ENCODE measurements around the gene NADK. TPM values are rescaled to one million over a fixed set of nuclear protein-coding genes. Genes with fewer than 3 reads are reported as not detected.
A peak's percentile ranks its signal among the peaks of the same experiment; 100 is the strongest.

NADK gene
- total and polyA plus RNA-seq, 2 of the 13 experiments (the other 11 are each of a cell fraction or from before 2014, with no cell fraction given), result 56.6 to 60.1 TPM

DNA sequence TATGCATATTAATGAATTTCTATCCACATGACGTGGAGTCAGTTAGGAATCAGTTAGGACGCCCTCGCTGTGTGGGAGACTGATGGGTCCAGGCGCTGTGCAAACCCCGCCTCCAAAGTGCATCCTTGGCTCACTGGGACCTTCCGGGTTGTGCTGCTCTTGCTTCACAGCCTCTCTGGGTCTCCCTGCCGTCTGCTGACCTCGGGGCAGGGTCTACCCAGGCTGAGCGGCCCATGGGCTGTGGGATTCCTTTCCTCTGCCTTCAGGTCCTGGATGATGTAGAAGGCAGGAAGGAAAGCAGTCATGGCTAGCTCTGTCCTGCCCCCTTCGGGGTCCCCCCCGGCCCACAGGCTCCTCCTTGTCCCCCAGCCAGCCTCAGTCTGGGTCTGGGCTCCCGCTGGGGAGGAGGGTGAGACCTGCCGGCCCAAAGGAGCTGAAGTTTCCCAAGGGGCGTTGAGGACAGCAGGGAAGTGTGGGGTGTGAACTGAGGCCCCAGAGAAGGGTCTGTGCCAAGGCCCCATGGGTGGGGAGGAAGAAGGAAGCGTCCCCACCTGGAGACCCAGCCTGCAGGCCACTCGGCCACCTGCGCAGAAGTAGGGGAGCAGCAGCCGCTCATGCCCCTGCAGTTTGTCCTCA is 29.5 kb downstream of the NADK start (continued):
- no peak for TF ChIP-seq MIXL1 (CRISPR knock-in tag; IDR thresholded peaks at IDR 0.05)
- TF ChIP-seq, protein P1, sequence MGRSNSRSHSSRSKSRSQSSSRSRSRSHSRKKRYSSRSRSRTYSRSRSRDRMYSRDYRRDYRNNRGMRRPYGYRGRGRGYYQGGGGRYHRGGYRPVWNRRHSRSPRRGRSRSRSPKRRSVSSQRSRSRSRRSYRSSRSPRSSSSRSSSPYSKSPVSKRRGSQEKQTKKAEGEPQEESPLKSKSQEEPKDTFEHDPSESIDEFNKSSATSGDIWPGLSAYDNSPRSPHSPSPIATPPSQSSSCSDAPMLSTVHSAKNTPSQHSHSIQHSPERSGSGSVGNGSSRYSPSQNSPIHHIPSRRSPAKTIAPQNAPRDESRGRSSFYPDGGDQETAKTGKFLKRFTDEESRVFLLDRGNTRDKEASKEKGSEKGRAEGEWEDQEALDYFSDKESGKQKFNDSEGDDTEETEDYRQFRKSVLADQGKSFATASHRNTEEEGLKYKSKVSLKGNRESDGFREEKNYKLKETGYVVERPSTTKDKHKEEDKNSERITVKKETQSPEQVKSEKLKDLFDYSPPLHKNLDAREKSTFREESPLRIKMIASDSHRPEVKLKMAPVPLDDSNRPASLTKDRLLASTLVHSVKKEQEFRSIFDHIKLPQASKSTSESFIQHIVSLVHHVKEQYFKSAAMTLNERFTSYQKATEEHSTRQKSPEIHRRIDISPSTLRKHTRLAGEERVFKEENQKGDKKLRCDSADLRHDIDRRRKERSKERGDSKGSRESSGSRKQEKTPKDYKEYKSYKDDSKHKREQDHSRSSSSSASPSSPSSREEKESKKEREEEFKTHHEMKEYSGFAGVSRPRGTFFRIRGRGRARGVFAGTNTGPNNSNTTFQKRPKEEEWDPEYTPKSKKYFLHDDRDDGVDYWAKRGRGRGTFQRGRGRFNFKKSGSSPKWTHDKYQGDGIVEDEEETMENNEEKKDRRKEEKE (IDR thresholded peaks at IDR 0.05), result no peak
- TF ChIP-seq DMTF1 (CRISPR knock-in tag; IDR thresholded peaks at IDR 0.05), result no peak
- TF ChIP-seq ZNF205 (CRISPR knock-in tag; IDR thresholded peaks at IDR 0.05), result no peak
- TF ChIP-seq CCDC6 (CRISPR knock-in tag; IDR thresholded peaks at IDR 0.05), result no peak
- TF ChIP-seq, protein P2, sequence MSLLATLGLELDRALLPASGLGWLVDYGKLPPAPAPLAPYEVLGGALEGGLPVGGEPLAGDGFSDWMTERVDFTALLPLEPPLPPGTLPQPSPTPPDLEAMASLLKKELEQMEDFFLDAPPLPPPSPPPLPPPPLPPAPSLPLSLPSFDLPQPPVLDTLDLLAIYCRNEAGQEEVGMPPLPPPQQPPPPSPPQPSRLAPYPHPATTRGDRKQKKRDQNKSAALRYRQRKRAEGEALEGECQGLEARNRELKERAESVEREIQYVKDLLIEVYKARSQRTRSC (CRISPR knock-in tag; IDR thresholded peaks at IDR 0.05; ENCODE audit: low read depth), result no peak
- no peak for TF ChIP-seq ZFP37 (CRISPR knock-in tag; IDR thresholded peaks at IDR 0.05; ENCODE audit: borderline replicate concordance)
- TF ChIP-seq, protein P3, sequence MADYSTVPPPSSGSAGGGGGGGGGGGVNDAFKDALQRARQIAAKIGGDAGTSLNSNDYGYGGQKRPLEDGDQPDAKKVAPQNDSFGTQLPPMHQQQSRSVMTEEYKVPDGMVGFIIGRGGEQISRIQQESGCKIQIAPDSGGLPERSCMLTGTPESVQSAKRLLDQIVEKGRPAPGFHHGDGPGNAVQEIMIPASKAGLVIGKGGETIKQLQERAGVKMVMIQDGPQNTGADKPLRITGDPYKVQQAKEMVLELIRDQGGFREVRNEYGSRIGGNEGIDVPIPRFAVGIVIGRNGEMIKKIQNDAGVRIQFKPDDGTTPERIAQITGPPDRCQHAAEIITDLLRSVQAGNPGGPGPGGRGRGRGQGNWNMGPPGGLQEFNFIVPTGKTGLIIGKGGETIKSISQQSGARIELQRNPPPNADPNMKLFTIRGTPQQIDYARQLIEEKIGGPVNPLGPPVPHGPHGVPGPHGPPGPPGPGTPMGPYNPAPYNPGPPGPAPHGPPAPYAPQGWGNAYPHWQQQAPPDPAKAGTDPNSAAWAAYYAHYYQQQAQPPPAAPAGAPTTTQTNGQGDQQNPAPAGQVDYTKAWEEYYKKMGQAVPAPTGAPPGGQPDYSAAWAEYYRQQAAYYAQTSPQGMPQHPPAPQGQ (CRISPR knock-in tag; IDR thresholded peaks at IDR 0.05; ENCODE audit: borderline replicate concordance), result peak; percentile 81; the same call in 1 of the 2 replicates
- no peak for TF ChIP-seq ZNF577 (CRISPR knock-in tag; IDR thresholded peaks at IDR 0.05; ENCODE audit: borderline replicate concordance, low read depth)
- no peak for TF ChIP-seq TMF1 (CRISPR knock-in tag; IDR thresholded peaks at IDR 0.05; ENCODE audit: low read depth)
- no peak for TF ChIP-seq NFKB2 (CRISPR knock-in tag; IDR thresholded peaks at IDR 0.05; ENCODE audit: borderline replicate concordance)
- TF ChIP-seq KLF13 (CRISPR knock-in tag; IDR thresholded peaks at IDR 0.05), result no peak
- TF ChIP-seq SIN3A (IDR thresholded peaks at IDR 0.05; ENCODE audit: borderline replicate concordance, low read depth, low read length), result 0 out of 2 replicates have a peak, but pooled peaks have one; percentile 48
- peak; percentile 7; the same call in 1 of the 2 replicates for TF ChIP-seq STAG1 (CRISPR knock-in tag; IDR thresholded peaks at IDR 0.05)
- TF ChIP-seq PCBP1 (IDR thresholded peaks at IDR 0.05; ENCODE audit: borderline replicate concordance, low read depth, low read length), result no peak
- TF ChIP-seq, protein P4, sequence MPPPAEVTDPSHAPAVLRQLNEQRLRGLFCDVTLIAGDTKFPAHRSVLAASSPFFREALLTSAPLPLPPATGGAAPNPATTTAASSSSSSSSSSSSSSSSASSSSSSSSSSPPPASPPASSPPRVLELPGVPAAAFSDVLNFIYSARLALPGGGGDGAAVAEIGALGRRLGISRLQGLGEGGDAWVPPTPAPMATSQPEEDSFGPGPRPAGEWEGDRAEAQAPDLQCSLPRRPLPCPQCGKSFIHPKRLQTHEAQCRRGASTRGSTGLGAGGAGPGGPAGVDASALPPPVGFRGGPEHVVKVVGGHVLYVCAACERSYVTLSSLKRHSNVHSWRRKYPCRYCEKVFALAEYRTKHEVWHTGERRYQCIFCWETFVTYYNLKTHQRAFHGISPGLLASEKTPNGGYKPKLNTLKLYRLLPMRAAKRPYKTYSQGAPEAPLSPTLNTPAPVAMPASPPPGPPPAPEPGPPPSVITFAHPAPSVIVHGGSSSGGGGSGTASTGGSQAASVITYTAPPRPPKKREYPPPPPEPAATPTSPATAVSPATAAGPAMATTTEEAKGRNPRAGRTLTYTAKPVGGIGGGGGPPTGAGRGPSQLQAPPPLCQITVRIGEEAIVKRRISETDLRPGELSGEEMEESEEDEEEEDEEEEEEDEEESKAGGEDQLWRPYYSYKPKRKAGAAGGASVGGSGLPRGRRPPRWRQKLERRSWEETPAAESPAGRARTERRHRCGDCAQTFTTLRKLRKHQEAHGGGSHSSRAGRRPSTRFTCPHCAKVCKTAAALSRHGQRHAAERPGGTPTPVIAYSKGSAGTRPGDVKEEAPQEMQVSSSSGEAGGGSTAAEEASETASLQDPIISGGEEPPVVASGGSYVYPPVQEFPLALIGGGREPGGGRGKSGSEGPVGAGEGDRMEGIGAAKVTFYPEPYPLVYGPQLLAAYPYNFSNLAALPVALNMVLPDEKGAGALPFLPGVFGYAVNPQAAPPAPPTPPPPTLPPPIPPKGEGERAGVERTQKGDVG (CRISPR knock-in tag; IDR thresholded peaks at IDR 0.05; ENCODE audit: borderline replicate concordance), result peak; percentile 53; the same call in 1 of the 2 replicates
- peak; percentile 29; the same call in 1 of the 2 replicates for TF ChIP-seq YEATS4 (CRISPR knock-in tag; IDR thresholded peaks at IDR 0.05; ENCODE audit: borderline replicate concordance)
- 0 out of 2 replicates have a peak, but pooled peaks have one; percentile 30 for TF ChIP-seq KLF12 (CRISPR knock-in tag; IDR thresholded peaks at IDR 0.05; ENCODE audit: borderline replicate concordance)

All from HepG2 (cell line).